Peyer's patch (tissue), 4 donors: ENCODE measurements around the gene C14orf180. TPM values are rescaled to one million over a fixed set of nuclear protein-coding genes. Genes with fewer than 3 reads are reported as not detected.

Experiments
- DNase-seq, 3 donors: peaks; one replicate each; pipeline ENCODE4 v3.0.0-alpha.2; 2017 to 2019
- H3K27ac ChIP-seq, 4 donors: fragments of 200-600 bp; sonication (generic); one replicate each; pipeline ENCODE4 v1.5.1; 2016 to 2019
- H3K27me3 ChIP-seq, 2 donors: fragments of 200-600 bp; sonication (generic); one replicate each; pipeline ENCODE4 v1.5.1; 2019
- H3K36me3 ChIP-seq, 3 donors: fragments of 200-600 bp; sonication (generic); one replicate each; pipeline ENCODE4 v1.5.1; 2016 to 2019
- H3K4me1 ChIP-seq, 4 donors: fragments of 200-600 bp; sonication (generic); one replicate each; pipeline ENCODE4 v1.5.1; 2016 to 2019
- H3K4me3 ChIP-seq, 4 donors: fragments of 200-600 bp; sonication (generic); 1 replicate in 3 of 4; 2 replicates in 1 of 4; pipeline ENCODE4 v1.5.1; 2016 to 2019; ENCODE audit warnings: mild to moderate bottlenecking in 1 of 4
- H3K9me3 ChIP-seq, 4 donors: fragments of 200-600 bp; sonication (generic); one replicate each; pipeline ENCODE4 v1.5.1; 2016 to 2019; ENCODE audit warnings: mild to moderate bottlenecking in 1 of 4
- CTCF ChIP-seq, 6 experiments: fragments of 450-650 bp in 4 of 6; fragments of 200-600 bp in 2 of 6; sonication (generic) in 1 of 6; IDR thresholded peaks; one replicate each; pipeline ENCODE4 v1.5.1; 2017 to 2019; ENCODE audit warnings: antibody characterized with exemption in 6 of 6, mild to moderate bottlenecking in 3 of 6, moderate library complexity in 1 of 6
- POLR2A ChIP-seq, 2 donors: fragments of 450-650 bp; IDR thresholded peaks; one replicate each; pipeline ENCODE4 v1.5.1; 2017; ENCODE audit warnings: antibody characterized with exemption in 2 of 2, mild to moderate bottlenecking in 2 of 2, moderate library complexity in 2 of 2
- total RNA-seq, 4 donors: library from RNA; depleted of rRNA; stranded (reverse); fragments of >200 nt; gene quantifications; one replicate each; pipeline ENCODE4 v1.1.0, GENCODE V29; 2016

C14orf180 gene
- total RNA-seq, 4 donors from 2014 or later = 0.70 TPM; not detected in 3

DNA sequence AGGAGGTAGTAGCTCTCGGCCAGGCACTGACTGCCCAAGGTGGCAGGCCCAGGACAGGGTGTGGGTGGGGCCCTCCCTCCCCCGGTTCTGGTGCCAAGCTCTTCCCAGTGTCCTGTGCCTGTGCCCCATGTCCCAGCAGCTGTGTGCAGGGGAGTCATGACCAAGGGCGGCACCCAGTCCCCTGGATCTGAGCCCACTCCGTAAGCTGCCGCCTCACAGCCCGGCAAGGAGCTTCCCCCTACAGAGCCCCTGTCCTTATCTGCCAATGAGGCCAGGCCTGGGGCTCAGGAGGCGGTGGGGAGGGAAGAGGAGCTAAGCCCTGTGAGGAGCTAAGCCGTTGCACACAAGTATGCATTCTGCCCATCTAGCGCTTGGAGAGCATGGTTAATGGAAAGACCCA lies 5.6 kb upstream of the C14orf180 start:
- H3K27me3 ChIP-seq = no peaks in the 10 kb centered on the region
- no peaks in the 10 kb centered on the region for H3K9me3 ChIP-seq
- H3K36me3 ChIP-seq = no peaks in the 10 kb centered on the region
- no peak overlapping the region for H3K4me3 ChIP-seq
- no peak overlapping the region for H3K27ac ChIP-seq
- H3K4me1 ChIP-seq = peaks cover 0 to 19% (median 2%) of the 10 kb centered on the region in 4 donors
- TF ChIP-seq POLR2A (IDR thresholded peaks at IDR 0.05) (no peak), CTCF (IDR thresholded peaks at IDR 0.05) (no peak)
- DNase-seq = no peak

DNA sequence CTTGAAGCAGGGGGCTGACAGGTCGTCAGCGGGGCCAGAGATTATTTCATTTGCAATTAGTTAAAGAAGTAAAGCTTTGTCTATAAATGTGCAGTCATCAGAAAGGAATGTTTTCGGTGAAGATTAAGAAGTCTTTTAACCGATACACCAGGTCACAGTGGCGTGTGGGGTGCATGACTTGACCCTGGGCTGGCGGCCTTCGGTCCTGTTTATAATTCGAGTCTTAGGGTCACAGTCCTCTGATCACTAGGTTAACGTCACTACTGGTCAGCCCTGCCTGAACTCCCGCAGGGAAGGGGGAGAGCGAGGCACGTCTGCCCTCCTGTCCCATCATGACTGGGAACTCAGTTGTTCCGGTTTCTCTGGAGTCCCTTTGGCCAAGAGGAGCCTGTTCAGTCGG lies 5.0 kb upstream of the C14orf180 start:
- Histone ChIP-seq H3K36me3 (no peaks in the 10 kb centered on the region), H3K4me3 (no peak overlapping the region), H3K9me3 (no peaks in the 10 kb centered on the region), H3K4me1 (peaks cover 0 to 19% (median 2%) of the 10 kb centered on the region in 4 donors), H3K27ac (no peak overlapping the region), H3K27me3 (no peaks in the 10 kb centered on the region)
- TF ChIP-seq CTCF (IDR thresholded peaks at IDR 0.05) (no peak), POLR2A (IDR thresholded peaks at IDR 0.05) (no peak)
- DNase-seq = no peak

- no peak for TF ChIP-seq POLR2A (IDR thresholded peaks at IDR 0.05)
- no peak for TF ChIP-seq CTCF (IDR thresholded peaks at IDR 0.05)
- H3K27ac ChIP-seq = no peak overlapping the region
- H3K4me3 ChIP-seq = no peak overlapping the region
- peaks cover 0 to 19% (median 2%) of the 10 kb centered on the region in 4 donors for H3K4me1 ChIP-seq
- no peak for DNase-seq
- H3K9me3 ChIP-seq = no peaks in the 10 kb centered on the region
- H3K27me3 ChIP-seq = no peaks in the 10 kb centered on the region
- H3K36me3 ChIP-seq = no peaks in the 10 kb centered on the region
These were observed 4.5 kb upstream of the C14orf180 start for GRCh38 chr14:104574978-104575583.

GRCh38 chr14:104576232-104576969 lies 3.2 kb upstream of the C14orf180 start:
- peak overlapping the region in 2 of 4 donors; percentile 50 to 60 for H3K27ac ChIP-seq

GRCh38 chr14:104576970-104577332 lies 2.6 kb upstream of the C14orf180 start:
- Histone ChIP-seq H3K27ac (peak overlapping the region in 2 of 4 donors; percentile 50 to 60), H3K9me3 (no peaks in the 10 kb centered on the region), H3K4me3 (no peak overlapping the region), H3K27me3 (no peaks in the 10 kb centered on the region), H3K4me1 (peaks cover 0 to 19% (median 2%) of the 10 kb centered on the region in 4 donors), H3K36me3 (no peaks in the 10 kb centered on the region)
- no peak for TF ChIP-seq CTCF (IDR thresholded peaks at IDR 0.05)
- TF ChIP-seq POLR2A (IDR thresholded peaks at IDR 0.05) = no peak
- DNase-seq = peak in 2 of 3 donors; percentile 69 to 78

More at GRCh38 chr14:104576232-104576969, 3.2 kb upstream of the C14orf180 start:
- Histone ChIP-seq H3K4me3 (no peak overlapping the region), H3K9me3 (no peaks in the 10 kb centered on the region), H3K36me3 (no peaks in the 10 kb centered on the region), H3K27me3 (no peaks in the 10 kb centered on the region), H3K4me1 (peaks cover 0 to 19% (median 2%) of the 10 kb centered on the region in 4 donors)
- no peak for TF ChIP-seq POLR2A (IDR thresholded peaks at IDR 0.05)
- no peak for TF ChIP-seq CTCF (IDR thresholded peaks at IDR 0.05)
- peak in 2 of 3 donors; percentile 49 to 66 for DNase-seq
